SK-N-SH (cell line): Measurements from ENCODE around the gene RPS27A. TPM values are rescaled to one million over a fixed set of nuclear protein-coding genes. Genes with fewer than 3 reads are reported as not detected.

Experiments
- CTCF ChIA-PET: fragments of 300-600, 350-600 bp; formaldehyde crosslinking; extraction: SDS; loops from one replicate; lab custom pipeline; 2021; lab: Yijun Ruan, JAX
- POLR2A ChIA-PET: fragments of 350-600 bp; sonication (Branson Sonifier 250); formaldehyde crosslinking; extraction: SDS; loops from one replicate; lab custom pipeline; 2020; ENCODE audit warnings: antibody characterized with exemption, inconsistent platforms; lab: Yijun Ruan, JAX
- DNase-seq: peaks from one replicate; pipeline ENCODE4 v3.0.0; 2012
- H2AFZ ChIP-seq: fragments of 200-600 bp; sonication (generic); 2 replicates; pipeline ENCODE4 v1.8.1; 2016; ENCODE audit warnings: antibody characterized with exemption, mild to moderate bottlenecking, low read depth
- H3F3A ChIP-seq: fragments of 200-600 bp; sonication (generic); replicated peaks from 2 replicates; pipeline ENCODE3; 2016; ENCODE audit warnings: antibody characterized with exemption, mild to moderate bottlenecking; ENCODE audit not compliant: insufficient read depth
- H3K27ac ChIP-seq, 2 experiments: fragments of 200-500 bp in 1 of 2; fragments of 200-600 bp in 1 of 2; sonication (Bioruptor generic) in 1 of 2; sonication (generic), shearing (Covaris generic) in 1 of 2; 2 replicates each; pipeline versions ENCODE4 v1.5.1 to v1.6.1; 2014 to 2016; ENCODE audit warnings: low read depth in 2 of 2, inconsistent platforms in 1 of 2, low read length in 1 of 2, mild to moderate bottlenecking in 1 of 2, mixed read lengths in 1 of 2
- H3K27me3 ChIP-seq: fragments of 200-600 bp; sonication (generic), shearing (Covaris generic); 2 replicates; pipeline ENCODE4 v1.6.1; 2016; ENCODE audit warnings: mixed run types; ENCODE audit not compliant: insufficient read depth
- H3K36me3 ChIP-seq, 2 experiments: fragments of 200-500 bp in 1 of 2; fragments of 200-600 bp in 1 of 2; sonication (Bioruptor generic) in 1 of 2; sonication (generic) in 1 of 2; replicated peaks in 1 of 2; 2 replicates each; pipeline versions ENCODE3 to v1.5.1; 2014 to 2016; ENCODE audit warnings: low read length in 1 of 2, mild to moderate bottlenecking in 1 of 2; ENCODE audit not compliant: insufficient read depth in 2 of 2, control insufficient read depth in 1 of 2
- H3K4me1 ChIP-seq, 2 experiments: fragments of 200-500 bp in 1 of 2; fragments of 200-600 bp in 1 of 2; sonication (Bioruptor generic) in 1 of 2; sonication (generic), shearing (Covaris generic) in 1 of 2; 2 replicates each; pipeline versions ENCODE4 v1.5.1 to v1.6.1; 2014 to 2016; ENCODE audit warnings: low read depth in 1 of 2, low read length in 1 of 2, mixed run types in 1 of 2; ENCODE audit not compliant: insufficient read depth in 2 of 2, control insufficient read depth in 1 of 2
- H3K4me2 ChIP-seq: fragments of 200-600 bp; sonication (generic), shearing (Covaris generic); 2 replicates; pipeline ENCODE4 v1.6.1; 2017; ENCODE audit warnings: mixed run types
- H3K4me3 ChIP-seq, 2 experiments: fragments of 200-500 bp in 1 of 2; fragments of 200-600 bp in 1 of 2; sonication (Bioruptor generic) in 1 of 2; sonication (generic), shearing (Covaris generic) in 1 of 2; 2 replicates each; pipeline versions ENCODE4 v1.5.1 to v1.8.1; 2014 to 2016; ENCODE audit warnings: low read depth in 2 of 2, inconsistent platforms in 1 of 2, low read length in 1 of 2, mild to moderate bottlenecking in 1 of 2, mixed read lengths in 1 of 2, moderate library complexity in 1 of 2
- H3K79me2 ChIP-seq: fragments of 200-600 bp; sonication (generic); 2 replicates; pipeline ENCODE4 v1.8.1; 2017; ENCODE audit warnings: mild to moderate bottlenecking; ENCODE audit not compliant: insufficient read depth
- H3K9ac ChIP-seq: fragments of 200-600 bp; sonication (generic); 2 replicates; pipeline ENCODE4 v1.6.1; 2017; ENCODE audit warnings: mixed run types
- H3K9me2 ChIP-seq: fragments of 200-600 bp; sonication (generic); 2 replicates; pipeline ENCODE4 v1.6.1; 2017; ENCODE audit warnings: mixed run types
- H3K9me3 ChIP-seq: fragments of 200-600 bp; sonication (generic); 2 replicates; pipeline ENCODE4 v1.6.1; 2017; ENCODE audit warnings: mixed run types, mild to moderate bottlenecking, moderate library complexity
- H4K20me1 ChIP-seq: fragments of 200-600 bp; sonication (generic); 2 replicates; pipeline ENCODE4 v1.6.1; 2017; ENCODE audit warnings: mild to moderate bottlenecking, mixed run types; ENCODE audit not compliant: insufficient read depth
- CHD2 ChIP-seq: fragments of 150-350 bp; IDR thresholded peaks from 2 replicates; pipeline ENCODE4 v1.6.1; 2018; ENCODE audit warnings: low read length; ENCODE audit not compliant: partially characterized antibody
- FOSL2 ChIP-seq: IDR thresholded peaks from 2 replicates; pipeline ENCODE4 v1.4.0; 2012; ENCODE audit warnings: low read depth, mild to moderate bottlenecking, moderate library complexity, borderline replicate concordance
- FOXM1 ChIP-seq: IDR thresholded peaks from 2 replicates; pipeline ENCODE4 v1.4.0; 2012; ENCODE audit warnings: low read depth, mild to moderate bottlenecking
- GATA2 ChIP-seq: sonication (generic); formaldehyde crosslinking; IDR thresholded peaks from 2 replicates; pipeline ENCODE4 v1.5.0; 2020; ENCODE audit warnings: mild to moderate bottlenecking, missing genetic modification reagents
- MEF2A ChIP-seq: IDR thresholded peaks from 2 replicates; pipeline ENCODE4 v1.4.0; 2012; ENCODE audit warnings: low read depth, borderline replicate concordance
- MXI1 ChIP-seq: IDR thresholded peaks from 2 replicates; pipeline ENCODE4 v1.6.1; 2012; ENCODE audit warnings: mild to moderate bottlenecking, low read depth, low read length, improper control_type of control experiment
- NFIC ChIP-seq: IDR thresholded peaks from 2 replicates; pipeline ENCODE4 v1.4.0; 2012; ENCODE audit warnings: borderline replicate concordance
- NRF1 ChIP-seq: IDR thresholded peaks from 2 replicates; pipeline ENCODE4 v1.6.1; 2012; ENCODE audit warnings: low read depth, mild to moderate bottlenecking, low read length
- RAD21 ChIP-seq: IDR thresholded peaks from 2 replicates; pipeline ENCODE4 v1.6.1; 2012; ENCODE audit warnings: mild to moderate bottlenecking, low read length
- RCOR1 ChIP-seq: fragments of 150-350 bp; IDR thresholded peaks from 2 replicates; pipeline ENCODE4 v1.6.1; 2017; ENCODE audit warnings: antibody characterized with exemption, low read length
- RXRA ChIP-seq: IDR thresholded peaks from 2 replicates; pipeline ENCODE4 v1.4.0; 2012; ENCODE audit warnings: low read depth, mild to moderate bottlenecking, borderline replicate concordance
- SIN3A ChIP-seq: IDR thresholded peaks from 2 replicates; pipeline ENCODE4 v1.6.1; 2012; ENCODE audit warnings: low read depth, mild to moderate bottlenecking, low read length, moderate library complexity, borderline replicate concordance
- SMC3 ChIP-seq: IDR thresholded peaks from 2 replicates; pipeline ENCODE4 v1.6.1; 2012; ENCODE audit warnings: low read depth, low read length, improper control_type of control experiment
- TAF1 ChIP-seq: IDR thresholded peaks from 2 replicates; pipeline ENCODE4 v1.6.1; 2012; ENCODE audit warnings: low read depth, mild to moderate bottlenecking, low read length, moderate library complexity, borderline replicate concordance
- TCF12 ChIP-seq: IDR thresholded peaks from 2 replicates; pipeline ENCODE4 v1.4.0; 2012
- WGBS: methylation state at CpG from one replicate; pipeline ENCODE4 v1.1.6; 2017; ENCODE audit warnings: low lambda C conversion rate; 5-methylcytosine and 5-hydroxymethylcytosine counted together
- polyA plus RNA-seq, 3 experiments: library from polyadenylated mRNA; depleted of rRNA; stranded (reverse); fragments of >200 nt; gene quantifications; 2 replicates each; pipeline ENCODE4 v1.2.3, GENCODE V29; 2012
- TF ChIP-seq, protein P1 (sequence below): fragments of 200-600 bp; sonication (generic); IDR thresholded peaks from 2 replicates; pipeline ENCODE4 v1.6.1; 2017; ENCODE audit warnings: antibody characterized with exemption, mild to moderate bottlenecking, moderate library complexity
- TF ChIP-seq, protein P2 (sequence below): IDR thresholded peaks from 2 replicates; pipeline ENCODE4 v1.4.0; 2012; ENCODE audit warnings: low read depth, borderline replicate concordance
- TF ChIP-seq, protein P3 (sequence below): IDR thresholded peaks from 2 replicates; pipeline ENCODE4 v1.6.1; 2012; ENCODE audit warnings: mild to moderate bottlenecking, low read depth, low read length, moderate library complexity
- TF ChIP-seq, protein P4 (sequence below): IDR thresholded peaks from 2 replicates; pipeline ENCODE4 v1.4.0; 2012; ENCODE audit warnings: low read depth

The RPS27A gene
- polyA plus RNA-seq, 1 of the 3 experiments (the other 2 are of a cell fraction) = 1,777 TPM

DNA sequence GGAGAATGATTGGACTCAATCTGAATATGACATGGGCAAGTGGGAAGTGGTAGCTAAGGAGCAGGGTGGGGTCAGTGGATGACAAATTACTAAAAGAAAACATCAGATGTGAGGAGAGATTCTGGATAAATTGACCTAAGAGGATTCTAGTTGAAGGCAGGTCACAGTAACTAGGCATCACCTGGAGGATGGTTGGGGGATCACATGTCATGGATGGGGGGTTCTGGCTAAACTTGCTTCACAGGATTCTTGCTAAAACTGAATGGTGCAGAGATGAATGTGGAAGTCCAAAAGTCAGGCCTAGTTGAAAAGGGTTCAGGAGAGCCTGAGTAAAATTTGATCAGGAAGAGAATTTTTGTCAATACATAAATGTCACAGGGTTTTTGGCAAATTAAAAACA is 18.7 kb upstream of the RPS27A start:
- H4K20me1 ChIP-seq = no peaks in the 10 kb centered on the region
- no peaks in the 10 kb centered on the region for H3K27me3 ChIP-seq
- ChIA-PET CTCF (interaction anchor here (1.1 kb wide), 1 partner anchor 46 kb away, joined by 4 read pairs; no protein-coding TSS in a partner anchor), POLR2A (no interaction called here)
- no peak overlapping the region for H3K4me2 ChIP-seq
- H3K36me3 ChIP-seq = peaks cover 2 to 7% of the 10 kb centered on the region in 2 experiments
- H3K27ac ChIP-seq = no peak overlapping the region
- TF ChIP-seq TAF1 = no peak
- no peak for TF ChIP-seq FOSL2
- no peak for TF ChIP-seq TCF12
- no peak for TF ChIP-seq SMC3
- TF ChIP-seq RCOR1 = no peak
- TF ChIP-seq, protein P1, sequence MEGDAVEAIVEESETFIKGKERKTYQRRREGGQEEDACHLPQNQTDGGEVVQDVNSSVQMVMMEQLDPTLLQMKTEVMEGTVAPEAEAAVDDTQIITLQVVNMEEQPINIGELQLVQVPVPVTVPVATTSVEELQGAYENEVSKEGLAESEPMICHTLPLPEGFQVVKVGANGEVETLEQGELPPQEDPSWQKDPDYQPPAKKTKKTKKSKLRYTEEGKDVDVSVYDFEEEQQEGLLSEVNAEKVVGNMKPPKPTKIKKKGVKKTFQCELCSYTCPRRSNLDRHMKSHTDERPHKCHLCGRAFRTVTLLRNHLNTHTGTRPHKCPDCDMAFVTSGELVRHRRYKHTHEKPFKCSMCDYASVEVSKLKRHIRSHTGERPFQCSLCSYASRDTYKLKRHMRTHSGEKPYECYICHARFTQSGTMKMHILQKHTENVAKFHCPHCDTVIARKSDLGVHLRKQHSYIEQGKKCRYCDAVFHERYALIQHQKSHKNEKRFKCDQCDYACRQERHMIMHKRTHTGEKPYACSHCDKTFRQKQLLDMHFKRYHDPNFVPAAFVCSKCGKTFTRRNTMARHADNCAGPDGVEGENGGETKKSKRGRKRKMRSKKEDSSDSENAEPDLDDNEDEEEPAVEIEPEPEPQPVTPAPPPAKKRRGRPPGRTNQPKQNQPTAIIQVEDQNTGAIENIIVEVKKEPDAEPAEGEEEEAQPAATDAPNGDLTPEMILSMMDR = no peak
- no peak for TF ChIP-seq MEF2A
- no peak for TF ChIP-seq CHD2
- H3K9ac ChIP-seq = no peak overlapping the region
- H3K4me1 ChIP-seq = no peaks in the 10 kb centered on the region
- H3K9me2 ChIP-seq = no peaks in the 10 kb centered on the region
- no peak overlapping the region for H2AFZ ChIP-seq
- no peak overlapping the region for H3K4me3 ChIP-seq
- DNase-seq = no peak
- H3F3A ChIP-seq = peaks cover 3% of the 10 kb centered on the region
- H3K79me2 ChIP-seq = no peaks in the 10 kb centered on the region
- no peaks in the 10 kb centered on the region for H3K9me3 ChIP-seq

DNA sequence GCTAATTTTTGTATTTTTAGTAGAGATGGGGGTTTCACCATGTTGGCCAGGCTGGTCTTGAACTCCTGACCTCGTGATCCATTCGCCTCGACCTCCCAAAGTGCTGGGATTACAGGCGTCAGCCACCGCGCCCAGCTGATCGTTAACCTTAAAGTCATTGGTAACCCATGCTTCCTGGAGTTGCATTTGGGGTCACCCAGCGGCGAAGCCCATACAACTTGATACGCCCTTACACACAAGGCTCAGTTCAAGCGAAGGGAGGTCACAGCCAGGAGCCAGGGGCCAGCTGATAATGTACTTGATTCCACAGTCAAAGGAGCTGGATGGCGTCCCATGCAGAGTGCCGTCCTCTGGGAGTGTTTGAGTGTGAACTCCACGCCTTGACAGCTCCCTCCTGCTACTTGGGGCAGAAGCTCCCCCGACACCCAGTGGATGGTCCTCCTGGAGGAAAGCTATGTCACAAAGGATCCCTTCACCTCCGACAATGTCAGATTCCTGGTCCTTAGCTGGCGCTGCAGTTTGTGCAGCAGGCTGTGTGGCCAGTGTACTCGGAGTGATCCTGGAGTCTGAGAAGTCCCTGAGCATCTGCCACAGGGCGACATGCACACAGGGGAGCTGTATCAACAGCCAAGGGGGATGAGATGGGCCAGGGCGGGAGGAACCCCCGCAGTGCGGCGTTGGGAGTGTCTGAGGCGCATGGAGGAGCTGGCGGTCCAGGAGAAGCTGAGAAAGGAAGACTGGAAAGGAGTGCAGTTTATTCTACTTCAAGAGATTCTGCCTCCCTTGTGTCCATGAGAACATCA is 8.3 kb upstream of the RPS27A start:
- H3K9ac ChIP-seq = no peak overlapping the region
- no peak for DNase-seq
- H2AFZ ChIP-seq = no peak overlapping the region
- no peaks in the 10 kb centered on the region for H3K27me3 ChIP-seq
- no peak overlapping the region for H3K4me3 ChIP-seq
- WGBS = 98% methylated on average over 25 of the region's 25 CpGs
- H3K36me3 ChIP-seq = peaks cover 10 to 19% of the 10 kb centered on the region in 2 experiments
- no peaks in the 10 kb centered on the region for H3K9me2 ChIP-seq
- H3K4me1 ChIP-seq = peaks cover 0 to 3% of the 10 kb centered on the region in 2 experiments; a peak in 1 of 4 replicates
- H3K9me3 ChIP-seq = no peaks in the 10 kb centered on the region
- H3K79me2 ChIP-seq = peaks cover 15% of the 10 kb centered on the region; the same call in 1 of the 2 replicates
- POLR2A ChIA-PET = interaction anchor here (1.3 kb wide), 1 partner anchor 174 kb away, joined by 3 read pairs; the partner anchor contains the start of gene RTN4
- CTCF ChIA-PET = interaction anchor here (0.9 kb wide), 1 partner anchor 385 kb away, joined by 3 read pairs; no protein-coding TSS in a partner anchor
- H3K4me2 ChIP-seq = no peak overlapping the region
- peaks cover 7% of the 10 kb centered on the region for H3F3A ChIP-seq
- H4K20me1 ChIP-seq = no peaks in the 10 kb centered on the region
- H3K27ac ChIP-seq = no peak overlapping the region
- TF ChIP-seq RAD21 = no peak
- TF ChIP-seq SMC3 = no peak
- no peak for TF ChIP-seq NFIC
- TF ChIP-seq, protein P2, sequence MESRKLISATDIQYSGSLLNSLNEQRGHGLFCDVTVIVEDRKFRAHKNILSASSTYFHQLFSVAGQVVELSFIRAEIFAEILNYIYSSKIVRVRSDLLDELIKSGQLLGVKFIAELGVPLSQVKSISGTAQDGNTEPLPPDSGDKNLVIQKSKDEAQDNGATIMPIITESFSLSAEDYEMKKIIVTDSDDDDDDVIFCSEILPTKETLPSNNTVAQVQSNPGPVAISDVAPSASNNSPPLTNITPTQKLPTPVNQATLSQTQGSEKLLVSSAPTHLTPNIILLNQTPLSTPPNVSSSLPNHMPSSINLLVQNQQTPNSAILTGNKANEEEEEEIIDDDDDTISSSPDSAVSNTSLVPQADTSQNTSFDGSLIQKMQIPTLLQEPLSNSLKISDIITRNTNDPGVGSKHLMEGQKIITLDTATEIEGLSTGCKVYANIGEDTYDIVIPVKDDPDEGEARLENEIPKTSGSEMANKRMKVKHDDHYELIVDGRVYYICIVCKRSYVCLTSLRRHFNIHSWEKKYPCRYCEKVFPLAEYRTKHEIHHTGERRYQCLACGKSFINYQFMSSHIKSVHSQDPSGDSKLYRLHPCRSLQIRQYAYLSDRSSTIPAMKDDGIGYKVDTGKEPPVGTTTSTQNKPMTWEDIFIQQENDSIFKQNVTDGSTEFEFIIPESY = no peak
- no peak for TF ChIP-seq MXI1
- TF ChIP-seq NRF1 = no peak
- no peak for TF ChIP-seq GATA2 (CRISPR knock-in tag)
- TF ChIP-seq FOSL2 = no peak
- TF ChIP-seq CHD2 = no peak
- no peak for TF ChIP-seq RXRA
- no peak for TF ChIP-seq FOXM1
- TF ChIP-seq SIN3A = no peak
- TF ChIP-seq, protein P3, sequence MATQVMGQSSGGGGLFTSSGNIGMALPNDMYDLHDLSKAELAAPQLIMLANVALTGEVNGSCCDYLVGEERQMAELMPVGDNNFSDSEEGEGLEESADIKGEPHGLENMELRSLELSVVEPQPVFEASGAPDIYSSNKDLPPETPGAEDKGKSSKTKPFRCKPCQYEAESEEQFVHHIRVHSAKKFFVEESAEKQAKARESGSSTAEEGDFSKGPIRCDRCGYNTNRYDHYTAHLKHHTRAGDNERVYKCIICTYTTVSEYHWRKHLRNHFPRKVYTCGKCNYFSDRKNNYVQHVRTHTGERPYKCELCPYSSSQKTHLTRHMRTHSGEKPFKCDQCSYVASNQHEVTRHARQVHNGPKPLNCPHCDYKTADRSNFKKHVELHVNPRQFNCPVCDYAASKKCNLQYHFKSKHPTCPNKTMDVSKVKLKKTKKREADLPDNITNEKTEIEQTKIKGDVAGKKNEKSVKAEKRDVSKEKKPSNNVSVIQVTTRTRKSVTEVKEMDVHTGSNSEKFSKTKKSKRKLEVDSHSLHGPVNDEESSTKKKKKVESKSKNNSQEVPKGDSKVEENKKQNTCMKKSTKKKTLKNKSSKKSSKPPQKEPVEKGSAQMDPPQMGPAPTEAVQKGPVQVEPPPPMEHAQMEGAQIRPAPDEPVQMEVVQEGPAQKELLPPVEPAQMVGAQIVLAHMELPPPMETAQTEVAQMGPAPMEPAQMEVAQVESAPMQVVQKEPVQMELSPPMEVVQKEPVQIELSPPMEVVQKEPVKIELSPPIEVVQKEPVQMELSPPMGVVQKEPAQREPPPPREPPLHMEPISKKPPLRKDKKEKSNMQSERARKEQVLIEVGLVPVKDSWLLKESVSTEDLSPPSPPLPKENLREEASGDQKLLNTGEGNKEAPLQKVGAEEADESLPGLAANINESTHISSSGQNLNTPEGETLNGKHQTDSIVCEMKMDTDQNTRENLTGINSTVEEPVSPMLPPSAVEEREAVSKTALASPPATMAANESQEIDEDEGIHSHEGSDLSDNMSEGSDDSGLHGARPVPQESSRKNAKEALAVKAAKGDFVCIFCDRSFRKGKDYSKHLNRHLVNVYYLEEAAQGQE = no peak
- TF ChIP-seq MEF2A = no peak
- TF ChIP-seq, protein P4, sequence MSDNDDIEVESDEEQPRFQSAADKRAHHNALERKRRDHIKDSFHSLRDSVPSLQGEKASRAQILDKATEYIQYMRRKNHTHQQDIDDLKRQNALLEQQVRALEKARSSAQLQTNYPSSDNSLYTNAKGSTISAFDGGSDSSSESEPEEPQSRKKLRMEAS = no peak
